Smooth muscle cell of the brain vasculature (primary cell): Measurements from ENCODE around the gene RMND5B.
A peak's percentile ranks its signal among the peaks of the same experiment; 100 is the strongest.
"Not testable (repeated sequence)": the region's sequence is repeated elsewhere in the genome, so short reads cannot be mapped to it uniquely, and the experiment has no call there.

Experiments used
- DNase-seq: peaks from one replicate; pipeline ENCODE4 v3.0.0-alpha.2; 2012; ENCODE audit warnings: low read depth, low spot score

The RMND5B gene

GRCh38 chr5:178130234-178130575 is 609 bp upstream of the RMND5B start:
- not testable (repeated sequence) for DNase-seq

- DNase-seq: no peak
These were observed 707 bp downstream of the RMND5B start for GRCh38 chr5:178131446-178131996.

GRCh38 chr5:178136990-178137389 is 6.2 kb downstream of the RMND5B start:
- DNase-seq: no peak

- DNase-seq: no peak
These were observed 7.2 kb downstream of the RMND5B start for GRCh38 chr5:178137991-178138390.

- DNase-seq: no peak
These were observed 10.7 kb downstream of the RMND5B start for GRCh38 chr5:178141550-178141949.

DNA sequence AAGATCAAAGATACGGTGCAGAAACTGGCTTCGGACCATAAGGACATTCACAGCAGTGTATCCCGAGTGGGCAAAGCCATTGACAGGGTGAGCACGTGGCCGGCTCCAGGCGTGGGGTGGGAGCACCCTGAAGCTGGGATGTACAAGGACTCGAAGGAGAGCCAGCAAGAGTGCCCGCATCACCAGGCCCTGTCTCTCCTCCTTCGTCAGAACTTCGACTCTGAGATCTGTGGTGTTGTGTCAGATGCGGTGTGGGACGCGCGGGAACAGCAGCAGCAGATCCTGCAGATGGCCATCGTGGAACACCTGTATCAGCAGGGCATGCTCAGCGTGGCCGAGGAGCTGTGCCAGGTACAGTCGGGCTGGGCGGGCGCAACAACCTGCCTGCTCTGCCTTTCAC is 11.8 kb downstream of the RMND5B start:
- no peak for DNase-seq

DNA sequence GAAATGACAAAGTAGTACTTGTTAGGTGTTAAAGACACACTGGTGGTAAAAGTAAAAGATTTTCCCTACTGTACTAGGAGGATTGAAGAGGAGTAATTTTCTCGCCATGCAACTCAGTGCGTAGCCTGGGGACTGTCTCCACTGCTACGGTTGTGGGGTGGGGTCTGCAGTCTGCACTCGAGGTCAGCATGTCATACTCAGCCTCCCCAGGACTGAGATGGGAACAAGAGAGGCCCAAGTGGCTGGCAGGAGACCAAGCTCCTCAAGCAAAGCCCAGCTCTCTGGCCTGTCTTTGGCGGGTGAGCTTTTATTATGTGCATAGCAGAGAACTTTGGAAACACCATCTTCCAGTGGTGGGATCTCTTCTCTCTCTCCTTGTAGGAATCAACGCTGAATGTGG is 12.4 kb downstream of the RMND5B start:
- DNase-seq: no peak

GRCh38 chr5:178143901-178144300 is 13.1 kb downstream of the RMND5B start:
- no peak for DNase-seq

- no peak for DNase-seq
These were observed 15.4 kb downstream of the RMND5B start for GRCh38 chr5:178145965-178146820.

DNA sequence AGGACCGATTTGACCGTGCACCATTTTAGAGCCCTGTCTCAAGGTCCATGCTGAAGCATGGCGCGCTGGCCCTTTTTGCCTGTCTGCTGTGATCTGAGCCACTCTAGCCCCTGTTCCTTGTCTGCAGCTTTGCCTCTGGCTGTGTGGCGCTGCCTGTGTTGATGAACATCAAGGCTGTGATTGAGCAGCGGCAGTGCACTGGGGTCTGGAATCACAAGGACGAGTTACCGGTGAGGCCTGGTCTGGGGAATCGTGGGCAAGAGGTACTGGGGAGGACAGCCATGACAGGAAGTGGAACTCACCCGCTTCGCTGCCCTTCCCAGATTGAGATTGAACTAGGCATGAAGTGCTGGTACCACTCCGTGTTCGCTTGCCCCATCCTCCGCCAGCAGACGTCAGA is 16.6 kb downstream of the RMND5B start:
- no peak for DNase-seq

GRCh38 chr5:178149199-178149932 is 18.6 kb downstream of the RMND5B start:
- DNase-seq: no peak

GRCh38 chr5:178150977-178151734 is 20.3 kb downstream of the RMND5B start:
- DNase-seq: no peak

GRCh38 chr5:178152491-178153444 is 22.0 kb downstream of the RMND5B start:
- no peak for DNase-seq

GRCh38 chr5:178153530-178154340 is 22.9 kb downstream of the RMND5B start, which contains the start of gene NHP2:
Gene NHP2 (minus strand): TSS chr5:178153885. CDS start chr5:178153817, 68 bp downstream.
- DNase-seq: peak; percentile 97

DNA sequence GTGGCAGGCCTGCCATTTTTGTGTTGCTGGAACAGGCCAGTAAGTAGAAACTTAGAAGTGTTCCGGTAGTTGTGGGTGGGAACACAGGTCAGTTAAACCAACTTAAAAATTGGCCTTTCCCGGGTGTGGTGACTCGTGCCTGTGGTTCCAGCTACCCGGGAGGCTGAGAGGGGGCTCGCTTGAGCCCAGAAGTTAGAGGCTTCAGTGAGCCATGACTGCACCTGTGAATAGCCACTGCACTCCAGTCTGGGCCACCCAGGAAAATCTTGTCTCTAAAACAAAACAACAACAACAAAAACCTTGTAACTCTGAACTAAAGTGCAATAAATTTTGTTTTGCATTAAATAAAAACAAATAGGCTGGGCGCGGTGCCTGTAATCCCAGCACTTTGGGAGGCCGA is 24.3 kb downstream of the RMND5B start:
- no peak for DNase-seq

GRCh38 chr5:178160176-178160575 is 29.4 kb downstream of the RMND5B start:
- no peak for DNase-seq

DNA sequence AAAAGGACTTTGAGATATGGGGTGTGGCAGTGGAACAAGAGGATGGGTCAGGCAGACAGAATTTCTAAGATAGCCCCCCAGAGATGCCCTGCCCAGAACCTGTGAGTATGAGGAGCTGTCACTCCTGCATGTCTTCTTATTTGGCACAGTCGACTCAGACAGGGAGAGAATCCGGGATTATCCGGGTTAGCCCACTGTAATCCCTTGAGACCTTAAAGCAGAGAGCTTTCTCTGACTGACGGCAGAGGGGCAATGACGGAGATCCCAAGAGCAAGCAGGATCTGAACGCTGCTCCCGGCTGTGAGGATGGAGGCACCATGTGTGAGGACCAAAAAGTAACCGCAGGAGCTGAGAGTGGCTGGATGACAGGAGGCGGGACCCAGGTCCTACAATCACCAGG is 31.7 kb downstream of the RMND5B start:
- no peak for DNase-seq

- DNase-seq: peak; percentile 37
These were observed 33.2 kb downstream of the RMND5B start for GRCh38 chr5:178163772-178164735.

DNA sequence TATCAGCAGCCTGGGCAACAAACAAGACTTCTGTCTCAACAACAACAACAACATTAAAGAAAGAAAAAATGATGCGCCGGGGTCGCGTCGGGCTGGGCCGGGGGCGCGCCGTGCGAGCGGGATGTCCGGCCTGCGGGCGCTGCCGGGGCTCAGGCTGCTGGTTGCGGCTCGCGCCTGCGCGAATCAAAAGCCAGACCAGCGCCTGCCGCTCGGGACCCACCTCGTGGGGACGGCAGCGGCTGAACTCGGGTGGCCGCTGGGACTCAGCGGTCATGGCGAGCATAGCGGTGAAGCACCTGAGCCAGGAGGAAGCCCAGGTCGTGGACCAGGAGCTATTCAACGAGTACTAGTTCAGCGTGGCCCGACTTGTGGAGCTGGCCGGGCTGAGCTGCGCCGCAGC is 34.8 kb downstream of the RMND5B start:
- DNase-seq: no peak
